Kidney epithelial cell (primary cell): ENCODE results near the gene RHOT1. TPM values are rescaled to one million over a fixed set of nuclear protein-coding genes. Genes with fewer than 3 reads are reported as not detected.
"Not testable (repeated sequence)": the region's sequence is repeated elsewhere in the genome, so short reads cannot be mapped to it uniquely, and the experiment has no call there.

Experiments used
- DNase-seq: peaks from one replicate; pipeline ENCODE4 v3.0.0-alpha.2; 2010; ENCODE audit warnings: low read depth
- H3K27me3 ChIP-seq: 2 replicates; pipeline ENCODE4 v1.6.0; 2011; ENCODE audit warnings: low read length; ENCODE audit not compliant: control insufficient read depth, insufficient read depth
- H3K36me3 ChIP-seq: 2 replicates; pipeline ENCODE4 v1.5.1; 2011; ENCODE audit warnings: low read length; ENCODE audit not compliant: control insufficient read depth, insufficient read depth
- H3K4me3 ChIP-seq: 2 replicates; pipeline ENCODE4 v1.5.1; 2011; ENCODE audit warnings: low read depth, mild to moderate bottlenecking, control low read depth, low read length
- total RNA-seq: library from RNA; depleted of rRNA; stranded (reverse); fragments of >200 nt; gene quantifications from 2 replicates; pipeline ENCODE4 v1.2.3, GENCODE V29; 2015
- TF ChIP-seq, protein P1 (sequence below): IDR thresholded peaks from 2 replicates; pipeline ENCODE4 v1.5.1; 2011; ENCODE audit warnings: mild to moderate bottlenecking, moderate library complexity, low read length, control low read depth, inconsistent platforms; ENCODE audit not compliant: insufficient read depth, poor library complexity, severe bottlenecking

RHOT1 gene
- total RNA-seq, 1 donor from 2014 or later = 37.2 TPM

DNA sequence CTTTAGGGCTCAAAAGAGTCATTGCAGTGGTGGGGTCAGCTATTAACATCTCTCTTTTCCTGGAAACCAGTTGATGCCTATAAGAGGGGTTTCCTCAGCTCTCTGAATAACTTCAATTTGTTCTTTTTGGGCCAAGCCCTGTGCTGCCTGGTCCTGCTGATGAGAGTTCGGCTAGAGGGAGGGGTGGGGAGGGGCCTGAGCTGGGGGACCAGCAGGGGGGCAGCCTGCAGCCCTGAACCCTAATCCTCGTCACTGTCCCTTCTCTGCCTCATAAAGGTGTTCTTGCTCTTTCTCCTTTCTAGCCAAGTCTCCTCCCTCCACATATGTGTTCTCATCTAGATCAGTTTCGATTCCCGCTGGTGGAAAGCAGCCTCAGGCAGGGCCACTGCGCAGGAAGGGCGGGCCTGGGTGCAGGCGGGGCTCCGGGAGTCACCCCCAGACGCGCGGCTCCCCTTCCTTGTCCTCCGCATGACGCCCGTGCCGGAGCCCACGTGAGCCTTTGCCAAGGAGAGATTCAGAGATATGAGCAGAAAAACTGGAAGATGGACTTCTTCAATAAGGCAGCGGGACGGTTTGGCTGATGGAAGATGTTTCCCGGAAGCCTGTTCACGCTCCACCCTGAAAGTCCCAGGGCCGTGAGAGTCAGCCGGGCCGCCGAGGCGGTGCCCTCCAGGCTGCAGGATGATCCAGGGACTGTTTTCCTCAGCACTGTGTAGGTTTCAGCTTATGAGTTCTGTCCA is 15.0 kb upstream of the RHOT1 start:
- H3K27me3 ChIP-seq = no peaks in the 10 kb centered on the region
- no peaks in the 10 kb centered on the region for H3K36me3 ChIP-seq
- TF ChIP-seq, protein P1, sequence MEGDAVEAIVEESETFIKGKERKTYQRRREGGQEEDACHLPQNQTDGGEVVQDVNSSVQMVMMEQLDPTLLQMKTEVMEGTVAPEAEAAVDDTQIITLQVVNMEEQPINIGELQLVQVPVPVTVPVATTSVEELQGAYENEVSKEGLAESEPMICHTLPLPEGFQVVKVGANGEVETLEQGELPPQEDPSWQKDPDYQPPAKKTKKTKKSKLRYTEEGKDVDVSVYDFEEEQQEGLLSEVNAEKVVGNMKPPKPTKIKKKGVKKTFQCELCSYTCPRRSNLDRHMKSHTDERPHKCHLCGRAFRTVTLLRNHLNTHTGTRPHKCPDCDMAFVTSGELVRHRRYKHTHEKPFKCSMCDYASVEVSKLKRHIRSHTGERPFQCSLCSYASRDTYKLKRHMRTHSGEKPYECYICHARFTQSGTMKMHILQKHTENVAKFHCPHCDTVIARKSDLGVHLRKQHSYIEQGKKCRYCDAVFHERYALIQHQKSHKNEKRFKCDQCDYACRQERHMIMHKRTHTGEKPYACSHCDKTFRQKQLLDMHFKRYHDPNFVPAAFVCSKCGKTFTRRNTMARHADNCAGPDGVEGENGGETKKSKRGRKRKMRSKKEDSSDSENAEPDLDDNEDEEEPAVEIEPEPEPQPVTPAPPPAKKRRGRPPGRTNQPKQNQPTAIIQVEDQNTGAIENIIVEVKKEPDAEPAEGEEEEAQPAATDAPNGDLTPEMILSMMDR = no peak
- DNase-seq = no peak
- H3K4me3 ChIP-seq = peak overlapping the region; percentile 59

DNA sequence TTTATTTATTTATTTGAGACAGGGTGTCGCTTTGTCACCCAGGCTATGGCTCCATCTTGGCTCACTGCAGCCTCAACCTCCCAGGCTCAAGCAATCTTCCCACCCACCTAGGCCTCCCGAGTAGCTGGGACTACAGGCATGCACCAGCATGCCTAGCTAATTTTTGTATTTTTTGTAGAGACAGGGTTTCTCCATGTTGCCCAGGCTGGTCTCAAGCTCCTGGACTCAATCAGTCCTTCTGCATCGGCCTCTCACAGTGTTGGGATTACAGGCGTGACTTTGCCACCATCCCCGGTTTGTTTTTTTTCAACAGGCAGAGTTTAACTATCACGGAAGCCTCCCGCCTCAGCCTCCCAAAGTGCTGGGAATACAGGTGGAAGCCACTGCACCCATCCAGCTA is 13.8 kb upstream of the RHOT1 start:
- H3K4me3 ChIP-seq, DNase-seq, H3K36me3 ChIP-seq, H3K27me3 ChIP-seq: not testable (repeated sequence)

DNA sequence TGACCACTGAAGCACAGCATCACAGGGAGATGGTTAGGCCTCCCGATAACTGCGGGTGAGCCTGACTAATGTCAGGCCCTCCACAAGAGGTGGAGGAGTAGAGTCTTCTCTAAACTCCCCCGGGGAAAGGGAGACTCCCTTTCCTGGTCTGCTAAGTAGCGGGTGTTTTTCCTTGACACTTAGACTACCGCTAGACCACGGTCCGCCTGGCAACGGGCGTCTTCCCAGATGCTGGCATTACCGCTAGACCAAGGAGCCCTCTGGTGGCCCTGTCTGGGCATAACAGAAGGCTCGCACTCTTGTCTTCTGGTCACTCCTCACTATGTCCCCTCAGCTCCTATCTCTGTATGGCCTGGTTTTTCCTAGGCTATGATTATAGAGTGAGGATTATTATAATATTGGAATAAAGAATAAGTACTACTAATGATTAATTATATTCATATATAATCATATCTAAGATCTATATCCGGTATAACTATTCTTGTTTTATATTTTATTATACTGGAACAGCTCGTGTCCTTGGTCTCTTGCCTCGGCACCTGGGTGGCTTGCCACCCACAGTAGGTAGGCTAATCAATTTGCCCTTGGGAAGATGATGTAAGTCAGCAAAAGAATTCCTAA is 6.7 kb upstream of the RHOT1 start:
- H3K27me3 ChIP-seq, H3K36me3 ChIP-seq, DNase-seq, H3K4me3 ChIP-seq: not testable (repeated sequence)

DNA sequence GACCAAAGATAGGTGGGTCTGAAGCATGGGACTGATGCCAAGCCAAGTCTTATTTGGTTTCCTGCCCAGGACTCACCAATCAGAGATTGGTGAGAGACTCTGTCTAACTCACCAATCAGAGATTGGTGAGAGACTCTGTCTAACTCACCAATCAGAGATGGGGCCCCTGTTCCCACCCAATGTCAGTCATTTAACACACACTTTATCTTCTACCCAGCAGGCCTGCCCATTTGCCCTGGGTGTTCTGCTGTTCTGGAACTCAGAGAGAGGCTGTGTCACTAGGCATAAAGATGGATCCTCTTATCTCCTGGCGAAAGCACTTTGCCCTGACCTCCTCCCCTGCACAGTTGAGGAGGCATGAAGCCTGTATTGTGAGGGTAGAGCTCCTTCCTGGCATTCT is 5.4 kb upstream of the RHOT1 start:
- no peak overlapping the region for H3K4me3 ChIP-seq
- TF ChIP-seq, protein P1 = no peak
- H3K36me3 ChIP-seq = no peaks in the 10 kb centered on the region
- H3K27me3 ChIP-seq = no peaks in the 10 kb centered on the region
- DNase-seq = no peak

DNA sequence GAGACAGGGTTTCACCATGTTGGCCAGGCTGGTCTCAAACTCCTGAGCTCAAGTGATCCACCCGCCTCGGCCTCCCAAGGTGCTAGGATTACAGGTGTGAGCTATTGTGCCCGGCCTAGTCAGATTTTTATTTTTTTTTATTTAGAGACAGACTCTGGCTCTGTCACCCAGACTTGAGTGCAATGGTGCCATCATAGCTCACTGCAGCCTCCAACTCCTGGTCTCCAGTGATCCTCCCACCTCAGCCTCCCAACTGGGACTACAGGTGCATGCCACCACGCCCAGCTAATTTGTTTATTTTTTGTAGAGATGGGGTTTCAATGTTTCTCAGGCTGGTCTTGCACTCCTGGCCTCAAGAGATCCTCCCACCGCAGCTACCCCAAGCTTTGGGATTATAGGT is 2.8 kb upstream of the RHOT1 start:
- H3K27me3 ChIP-seq, DNase-seq, H3K36me3 ChIP-seq, H3K4me3 ChIP-seq: not testable (repeated sequence)

DNA sequence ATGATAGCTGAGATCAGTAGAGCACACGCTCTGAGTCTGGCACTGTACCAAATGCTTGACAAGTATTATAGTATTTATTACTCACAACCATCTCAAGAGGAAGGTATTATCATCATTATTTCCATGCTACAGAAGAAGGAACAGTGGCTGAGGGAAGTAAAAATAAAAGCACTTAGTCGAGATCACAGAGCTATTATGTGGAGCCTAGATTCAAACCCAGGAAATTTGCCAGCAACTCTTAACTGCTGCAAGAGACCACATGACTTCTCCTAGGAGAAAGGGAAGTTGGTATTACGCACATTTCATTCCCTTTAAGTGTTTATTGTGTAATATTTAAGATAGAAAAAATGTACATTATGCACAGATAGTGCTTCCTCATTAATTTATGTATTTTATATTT is 1.0 kb upstream of the RHOT1 start:
- Histone ChIP-seq H3K36me3 (no peaks in the 10 kb centered on the region), H3K27me3 (no peaks in the 10 kb centered on the region), H3K4me3 (no peak overlapping the region)
- TF ChIP-seq, protein P1 = no peak
- no peak for DNase-seq

DNA sequence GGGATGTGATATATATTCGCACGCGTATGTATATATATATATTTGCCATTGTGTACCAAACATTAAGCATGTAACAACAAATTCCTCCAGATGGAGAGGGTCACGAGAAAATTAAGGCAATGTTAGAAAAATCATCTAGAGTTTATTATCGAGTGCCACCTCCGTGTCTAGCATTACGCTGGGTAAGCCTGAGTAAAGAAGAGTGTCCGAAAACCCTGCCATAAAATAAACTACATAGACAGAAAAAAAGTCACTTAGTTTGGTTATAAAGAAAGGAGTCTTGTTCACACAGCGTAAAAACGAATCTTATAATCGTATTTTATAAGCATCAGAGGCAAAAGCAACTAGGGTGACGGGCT is 644 bp upstream of the RHOT1 start:
- Histone ChIP-seq H3K27me3 (no peaks in the 10 kb centered on the region), H3K4me3 (peak overlapping the region; percentile 99), H3K36me3 (no peaks in the 10 kb centered on the region)
- DNase-seq = no peak
- TF ChIP-seq, protein P1 = no peak
